ENCODE measurements around the gene TSPAN3.

TSPAN3 gene

GRCh38 chr15:77083381-77084160 is 12.7 kb upstream of the TSPAN3 start:
- peak; percentile 92 for DNase-seq

DNA sequence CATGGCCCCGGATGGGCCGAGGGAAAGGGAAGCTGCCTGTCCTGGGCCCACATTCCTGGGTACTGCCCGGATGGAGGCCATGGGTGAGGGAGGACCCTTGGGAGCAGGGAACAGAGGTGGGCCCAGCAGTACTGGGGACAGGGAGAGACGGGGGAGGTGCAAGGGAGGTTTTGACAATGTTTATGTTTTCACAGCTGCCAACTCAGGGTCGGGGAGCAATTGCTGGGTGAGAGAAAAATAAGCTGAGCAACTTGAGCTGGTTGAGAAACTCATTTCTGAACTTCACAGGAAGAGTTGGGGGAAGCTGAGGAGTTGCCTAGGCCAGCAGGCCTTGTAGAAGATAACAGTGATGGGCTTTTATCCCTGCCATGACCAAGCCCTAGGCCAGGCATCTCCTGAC is 11.1 kb upstream of the TSPAN3 start:
- DNase-seq: no peak

DNA sequence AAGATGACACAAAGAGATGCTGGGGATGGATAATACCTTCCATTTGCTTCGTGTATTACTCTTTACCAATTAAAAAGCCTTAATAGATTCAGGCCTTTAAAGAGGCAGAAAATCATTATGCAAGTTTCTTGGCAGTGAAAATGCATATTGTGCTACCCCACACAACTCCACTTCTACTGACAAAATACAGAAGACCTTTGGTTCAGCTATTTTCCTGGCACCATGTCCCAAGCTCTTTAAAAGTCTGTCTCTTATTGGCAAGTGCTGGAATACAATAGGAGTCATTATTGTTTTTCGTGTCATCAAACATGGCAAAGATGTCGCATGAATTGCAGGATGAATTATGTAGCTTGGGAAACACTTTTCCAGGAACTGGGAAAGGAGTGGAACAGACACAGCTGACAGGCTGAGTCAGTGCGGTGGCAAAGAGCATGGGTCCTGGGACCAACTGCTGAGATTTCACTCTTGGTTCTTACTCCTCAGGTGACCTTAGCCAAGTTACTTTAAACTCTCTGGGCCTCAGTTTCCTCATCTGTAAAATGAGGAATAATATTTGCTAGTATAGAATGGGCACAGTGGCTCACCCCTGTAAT is 5.5 kb upstream of the TSPAN3 start:
- no peak for DNase-seq

DNA sequence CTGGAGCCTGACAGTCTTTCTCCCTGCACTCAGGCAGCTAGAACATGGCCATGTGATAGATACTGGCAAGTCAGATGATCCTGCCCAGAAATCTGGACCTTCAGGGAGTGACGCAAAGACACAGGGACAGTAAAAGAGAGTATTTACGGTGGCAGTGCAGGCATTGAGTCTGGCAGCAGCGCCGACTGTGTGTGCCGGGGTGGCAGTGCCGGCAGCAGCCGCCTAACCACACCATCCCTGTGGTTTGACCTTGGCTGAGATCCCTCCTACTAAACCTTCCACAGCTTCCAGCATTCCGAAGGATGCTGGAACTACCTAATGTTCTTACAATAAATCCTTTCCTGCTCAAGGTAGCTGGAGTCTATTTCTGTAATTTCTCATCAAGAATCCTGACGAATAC is 4.6 kb upstream of the TSPAN3 start:
- DNase-seq: no peak

DNA sequence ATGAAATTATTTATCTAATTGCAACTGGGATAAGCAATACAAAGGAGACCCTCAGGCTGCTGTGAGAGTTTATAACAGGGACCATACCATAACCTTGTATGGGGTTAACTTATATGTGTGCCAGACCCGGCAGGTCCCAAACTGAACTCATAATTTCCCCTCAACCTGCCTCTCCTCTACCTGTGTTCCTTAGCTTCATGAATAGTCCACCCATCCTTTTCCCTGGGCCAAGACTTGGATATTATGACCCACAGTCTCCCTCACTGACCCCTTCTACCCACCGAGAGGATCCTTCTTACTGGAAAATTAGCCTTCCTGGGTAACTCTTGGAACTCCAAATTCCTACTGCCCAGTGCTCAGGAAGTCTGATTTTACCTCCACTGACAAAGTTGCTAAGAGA is 3.4 kb upstream of the TSPAN3 start:
- DNase-seq: no peak

- DNase-seq: no peak
Observed at GRCh38 chr15:77071305-77072223, 655 bp upstream of the TSPAN3 start.

- DNase-seq: no peak
Observed at GRCh38 chr15:77070180-77070494, 772 bp downstream of the TSPAN3 start.

DNA sequence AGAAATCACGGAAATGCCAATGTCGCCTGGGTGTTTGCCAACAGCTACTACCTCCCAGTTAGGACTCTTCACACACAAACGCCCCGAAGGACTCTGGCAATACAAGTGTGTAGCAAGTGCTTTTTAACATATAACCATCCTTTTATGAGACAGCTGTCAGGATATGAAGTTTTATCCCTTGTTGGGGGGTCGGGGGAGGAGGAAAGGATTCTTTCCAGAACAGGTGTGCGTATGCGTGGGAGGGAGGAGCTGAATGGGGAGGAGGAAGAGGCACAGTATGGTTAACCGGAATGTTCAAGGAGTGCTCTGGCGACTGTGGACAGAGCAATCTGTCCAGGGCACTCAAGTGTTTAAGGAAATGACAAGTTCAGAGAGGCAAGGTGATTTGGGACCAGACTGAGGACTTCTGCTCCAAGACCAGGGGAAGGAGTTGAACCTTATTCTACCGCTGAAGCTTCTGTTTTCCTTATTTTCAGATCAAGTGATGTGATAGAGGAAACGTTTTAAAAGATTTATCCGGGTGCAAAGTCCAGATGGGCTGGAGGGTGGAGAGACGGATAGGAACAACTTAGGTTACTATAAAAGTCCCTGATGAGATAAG is 1.3 kb downstream of the TSPAN3 start:
- no peak for DNase-seq

DNA sequence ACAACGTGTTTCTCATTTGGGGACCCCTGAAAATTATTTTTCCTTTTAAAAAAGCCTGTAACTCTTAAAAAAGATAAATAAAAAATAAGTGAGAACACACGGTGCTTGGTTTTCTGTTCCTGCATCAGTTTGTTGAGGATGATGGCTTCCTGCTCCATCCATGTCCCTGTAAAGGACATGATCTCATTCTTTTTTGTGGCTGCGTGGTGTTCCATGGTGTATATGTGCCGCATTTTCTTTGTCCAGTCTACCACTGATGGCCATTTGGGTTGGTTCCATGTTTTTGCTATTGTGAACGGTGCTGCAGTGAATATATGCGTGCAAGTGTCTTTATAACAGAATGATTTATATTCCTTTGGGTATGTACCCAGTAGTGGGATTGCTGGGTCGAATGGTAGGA is 2.3 kb downstream of the TSPAN3 start:
- DNase-seq: no peak

DNA sequence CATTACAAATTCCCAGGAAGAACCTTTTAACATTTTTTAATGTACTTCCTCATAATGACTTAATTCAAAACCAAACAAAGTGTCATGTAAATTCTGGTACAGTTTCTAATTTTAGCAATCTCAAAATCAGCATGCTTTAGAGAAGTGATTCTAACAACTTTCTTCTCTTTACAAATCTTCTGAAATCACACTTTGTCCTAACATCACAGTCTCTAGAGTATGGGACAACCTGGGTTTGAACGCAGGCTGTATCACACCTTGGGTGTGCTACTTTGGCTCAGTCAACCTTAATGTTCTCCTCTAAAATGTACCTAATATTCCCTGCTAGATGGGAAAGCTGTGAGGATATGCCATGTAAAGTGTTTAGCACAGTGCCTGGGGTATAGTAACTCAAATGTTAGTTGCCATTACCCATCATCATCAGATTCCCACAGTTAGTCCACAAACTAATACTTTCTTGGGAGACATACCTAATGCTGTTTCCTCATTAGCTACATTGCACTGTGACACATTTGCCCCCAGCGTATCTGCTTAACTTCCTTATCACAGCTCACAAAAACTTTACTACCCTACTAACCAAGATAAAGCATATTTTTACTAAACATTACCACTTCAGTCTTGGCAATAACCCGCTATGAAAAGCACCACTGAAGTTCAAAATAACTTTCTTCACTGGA is 3.1 kb downstream of the TSPAN3 start:
- no peak for DNase-seq

DNA sequence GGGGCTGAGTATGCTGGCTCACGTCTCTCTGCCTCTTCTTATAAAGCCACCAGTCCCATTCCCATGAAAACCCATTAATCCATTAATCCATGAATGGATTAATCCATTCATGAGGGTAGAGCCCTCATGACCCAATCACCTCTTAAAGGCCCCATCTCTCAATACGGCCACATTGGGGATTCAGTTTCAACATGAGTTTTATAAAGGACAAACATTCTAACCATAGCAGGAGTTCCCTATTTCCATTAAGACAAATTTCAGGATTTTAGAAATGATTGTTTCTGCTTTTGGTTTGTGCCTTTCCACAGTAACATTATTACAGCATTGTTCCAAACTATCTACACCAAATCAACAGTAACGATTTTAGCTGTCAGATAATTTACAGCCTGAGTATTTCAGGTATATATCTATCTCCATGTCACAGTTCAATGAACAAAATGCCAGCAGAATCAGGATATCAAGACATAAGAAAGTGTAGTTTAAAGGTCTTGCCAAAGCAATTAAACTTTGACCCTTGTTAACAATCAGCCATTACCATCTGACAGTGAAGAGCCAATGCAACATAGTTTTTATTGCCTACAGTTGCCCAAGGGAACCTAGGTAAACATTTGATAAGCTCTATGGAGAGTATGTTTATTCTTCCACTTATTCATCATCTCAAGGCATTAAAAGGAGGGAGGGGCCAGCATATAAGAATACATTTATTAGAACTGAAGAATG is 3.8 kb downstream of the TSPAN3 start:
- peak; percentile 29 for DNase-seq

DNA sequence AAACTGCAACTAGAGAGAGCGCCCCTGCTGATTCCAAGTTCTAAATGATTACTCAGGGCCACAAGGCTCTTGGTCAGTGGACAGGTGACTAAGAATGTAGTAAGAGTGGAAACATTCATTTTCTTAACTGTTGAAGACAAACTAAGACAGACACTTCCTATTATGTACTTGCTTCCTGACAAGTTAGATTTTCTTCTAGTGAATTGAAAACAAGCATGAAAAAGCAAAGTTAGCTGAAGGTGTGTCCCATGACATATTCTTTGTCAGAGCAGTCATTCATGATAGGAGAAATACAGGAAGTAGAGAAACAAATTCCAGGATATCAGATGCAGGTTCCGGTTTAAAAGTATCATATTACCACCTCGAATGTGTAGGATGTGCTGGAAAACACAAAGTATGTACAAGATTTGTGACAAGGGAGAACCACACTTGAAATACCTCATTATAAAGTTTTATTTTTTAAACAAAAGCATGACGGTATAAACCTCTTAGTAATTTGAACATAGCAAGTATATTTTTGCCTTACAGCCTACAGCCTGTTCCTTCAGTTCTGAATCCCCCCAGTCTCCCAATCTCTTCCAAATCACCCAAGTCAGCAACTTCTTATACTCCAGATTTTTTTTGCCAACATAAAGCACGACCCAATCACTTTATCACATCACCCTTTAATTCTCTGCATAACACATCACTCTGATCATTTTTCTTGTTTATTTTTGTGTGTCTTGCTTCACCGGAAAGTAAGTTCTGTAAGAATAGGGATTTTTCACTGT is 6.2 kb downstream of the TSPAN3 start:
- no peak for DNase-seq

DNA sequence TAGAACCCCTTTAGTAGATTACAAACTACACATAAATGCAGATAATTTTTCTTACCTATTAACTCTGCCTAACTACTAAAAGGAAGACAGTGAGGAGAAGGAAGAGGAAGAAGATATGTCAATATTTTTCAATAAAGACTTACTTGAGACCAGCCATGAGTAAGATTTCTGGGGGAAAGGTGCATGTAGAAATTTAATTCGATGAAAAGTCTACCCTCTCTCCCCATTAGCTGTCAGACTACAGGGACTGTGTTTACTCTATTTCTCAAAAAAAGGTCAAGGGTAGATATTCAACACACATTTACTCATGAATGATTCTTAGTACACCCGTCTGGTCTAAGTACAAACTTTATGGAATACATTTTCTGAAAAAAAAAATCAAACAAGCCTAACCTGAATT is 6.8 kb downstream of the TSPAN3 start:
- no peak for DNase-seq

DNA sequence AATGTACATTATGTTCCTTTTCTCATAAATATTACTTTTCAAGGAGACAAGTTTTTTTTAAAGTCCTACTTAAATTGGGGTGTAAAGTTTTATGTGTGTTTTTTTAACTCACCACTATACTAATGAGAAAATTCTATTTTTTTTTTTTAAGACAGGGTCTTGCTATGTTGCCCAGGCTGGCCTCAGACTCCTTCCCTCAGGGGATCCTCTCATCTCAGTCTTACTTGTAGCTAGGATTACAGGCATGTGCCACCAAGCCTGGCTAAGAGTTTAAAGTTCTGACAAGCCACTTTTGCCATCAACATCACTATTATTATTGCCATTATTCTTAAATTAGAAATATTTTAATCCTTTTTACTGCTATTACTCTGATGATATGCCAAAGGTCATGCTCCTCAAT is 7.7 kb downstream of the TSPAN3 start:
- no peak for DNase-seq

- DNase-seq: no peak
Observed at GRCh38 chr15:77060546-77060945, 10.4 kb downstream of the TSPAN3 start.

- no peak for DNase-seq
Observed at GRCh38 chr15:77059786-77060361, 11.0 kb downstream of the TSPAN3 start.

GRCh38 chr15:77058468-77058867 is 12.4 kb downstream of the TSPAN3 start:
- DNase-seq: no peak

DNA sequence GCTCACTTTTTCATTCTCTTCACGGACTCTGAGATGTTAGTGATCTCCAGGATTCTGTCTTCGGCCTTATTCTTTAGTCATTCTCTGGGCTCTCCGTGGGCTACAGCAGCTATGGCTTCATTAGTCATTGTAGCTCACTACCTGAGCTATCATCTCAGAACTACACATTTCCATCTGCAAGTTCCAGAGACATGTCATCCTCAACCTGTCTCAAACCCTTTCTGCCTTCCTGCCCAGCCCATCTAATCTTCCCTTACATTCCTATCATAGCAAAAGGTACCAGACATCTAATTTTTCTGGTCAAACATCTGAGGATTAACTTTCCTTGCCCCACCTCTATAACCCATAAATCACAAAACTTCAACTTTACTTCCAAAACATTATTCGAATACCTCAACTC is 13.2 kb downstream of the TSPAN3 start:
- no peak for DNase-seq

DNA sequence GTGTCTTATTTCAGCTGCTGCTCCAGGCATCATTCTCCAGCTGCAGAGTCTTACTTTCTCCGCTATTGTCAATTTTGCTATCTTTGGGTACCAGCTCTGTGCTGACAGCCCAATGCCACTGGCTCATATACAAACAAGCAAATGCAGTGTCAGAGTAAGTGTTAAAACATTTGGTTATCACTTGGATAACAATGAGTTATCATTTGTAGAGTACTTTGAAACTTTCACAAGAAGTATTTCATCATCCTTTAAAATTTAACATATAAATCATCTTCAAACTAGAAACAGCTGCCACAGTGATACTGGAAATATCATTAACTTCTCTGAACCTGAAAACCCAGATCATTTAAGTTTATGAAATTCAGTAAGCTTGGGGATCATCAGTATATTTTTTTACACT is 13.8 kb downstream of the TSPAN3 start:
- no peak for DNase-seq

GRCh38 chr15:77053709-77054108 is 17.2 kb downstream of the TSPAN3 start:
- no peak for DNase-seq

- DNase-seq: no peak
Observed at GRCh38 chr15:77052556-77052955, 18.4 kb downstream of the TSPAN3 start.
